Suppressor macrophage (primary cell): ENCODE measurements around the gene ABCD4.
"Not testable (repeated sequence)": the region's sequence is repeated elsewhere in the genome, so short reads cannot be mapped to it uniquely, and the experiment has no call there.

Experiments
- DNase-seq, 4 experiments: peaks; one replicate each; pipeline ENCODE4 v3.0.0-alpha.2; 2020 to 2022
- total RNA-seq, 17 experiments: gene quantifications; one replicate each; lab custom pipeline; 2026; ENCODE audit warnings: mixed read lengths in 6 of 17, inconsistent platforms in 3 of 17; lab: John Stamatoyannopoulos, UW

Gene ABCD4
- 16.2 to 50.0 (median 24.1) reads per million in 17 experiments for total RNA-seq

DNA sequence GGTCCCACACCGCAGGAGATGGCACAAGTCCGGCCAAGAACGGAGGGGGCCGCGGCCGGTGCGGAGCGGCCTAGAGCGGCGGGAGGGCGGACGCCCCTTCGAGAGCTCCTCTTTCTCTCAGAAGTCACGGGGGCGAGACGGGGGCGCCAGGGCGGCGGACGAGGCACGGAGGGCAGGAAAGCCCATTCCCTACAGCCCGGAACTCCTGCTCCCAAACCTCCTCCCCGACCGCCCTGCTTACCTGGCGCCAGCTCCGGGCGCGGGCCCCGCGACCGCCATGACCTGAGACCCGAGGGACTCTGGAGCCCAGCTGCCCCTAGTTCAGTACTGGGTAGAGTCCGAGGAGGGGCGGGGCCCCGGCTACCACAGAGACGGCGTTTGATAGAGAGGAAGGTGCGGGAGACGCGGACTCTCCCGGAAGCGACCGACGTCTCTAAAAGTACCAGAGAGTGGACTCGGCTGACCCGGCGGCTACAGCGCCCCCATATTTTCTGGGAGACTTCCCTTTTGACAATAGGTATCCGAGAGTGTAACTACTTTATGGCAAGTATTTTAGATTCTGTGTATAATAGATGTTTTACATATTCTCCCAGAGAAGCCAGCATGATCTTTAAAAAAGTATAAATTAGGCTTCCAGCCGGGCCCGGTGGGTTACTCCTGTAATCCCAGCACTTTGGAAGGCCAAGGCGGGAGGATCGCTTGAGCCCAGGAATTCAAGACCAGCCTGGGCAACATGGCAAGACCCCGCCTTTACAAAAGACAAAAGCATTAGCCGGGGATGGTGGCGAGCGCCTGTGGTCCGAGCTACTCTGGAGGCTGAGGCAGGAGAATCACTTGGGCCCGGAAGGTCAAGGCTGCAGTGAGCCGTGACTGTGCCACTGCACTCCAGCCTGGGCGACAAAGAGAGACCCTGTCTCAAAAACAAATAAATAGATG lies at the start of gene ABCD4:
Gene ABCD4 (minus strand): TSS at position 301 of the 936 bp plus-strand sequence. CDS start 22 bp downstream, at position 279.
- DNase-seq: peak; percentile 94 to 97 (median 96)

DNA sequence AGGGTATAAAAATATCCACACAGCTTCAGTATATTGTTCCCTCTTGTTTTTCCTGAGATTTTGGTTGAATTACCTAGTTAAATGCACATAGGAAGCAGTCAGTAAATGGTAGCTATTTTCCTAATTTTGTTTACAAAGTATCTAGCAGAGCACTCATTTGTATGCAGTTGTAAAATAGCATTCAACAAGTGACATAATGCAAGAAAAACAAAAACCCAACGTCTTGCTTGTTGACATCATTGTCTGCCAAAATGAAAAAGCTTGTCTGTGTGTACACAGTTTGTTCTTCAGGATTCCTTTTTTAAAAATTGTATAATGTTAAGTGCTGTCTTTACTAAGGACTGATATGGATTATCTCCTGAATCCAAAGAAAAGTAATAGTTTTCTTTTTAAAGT lies 48.2 kb upstream of the ABCD4 start:
- no peak for DNase-seq

DNA sequence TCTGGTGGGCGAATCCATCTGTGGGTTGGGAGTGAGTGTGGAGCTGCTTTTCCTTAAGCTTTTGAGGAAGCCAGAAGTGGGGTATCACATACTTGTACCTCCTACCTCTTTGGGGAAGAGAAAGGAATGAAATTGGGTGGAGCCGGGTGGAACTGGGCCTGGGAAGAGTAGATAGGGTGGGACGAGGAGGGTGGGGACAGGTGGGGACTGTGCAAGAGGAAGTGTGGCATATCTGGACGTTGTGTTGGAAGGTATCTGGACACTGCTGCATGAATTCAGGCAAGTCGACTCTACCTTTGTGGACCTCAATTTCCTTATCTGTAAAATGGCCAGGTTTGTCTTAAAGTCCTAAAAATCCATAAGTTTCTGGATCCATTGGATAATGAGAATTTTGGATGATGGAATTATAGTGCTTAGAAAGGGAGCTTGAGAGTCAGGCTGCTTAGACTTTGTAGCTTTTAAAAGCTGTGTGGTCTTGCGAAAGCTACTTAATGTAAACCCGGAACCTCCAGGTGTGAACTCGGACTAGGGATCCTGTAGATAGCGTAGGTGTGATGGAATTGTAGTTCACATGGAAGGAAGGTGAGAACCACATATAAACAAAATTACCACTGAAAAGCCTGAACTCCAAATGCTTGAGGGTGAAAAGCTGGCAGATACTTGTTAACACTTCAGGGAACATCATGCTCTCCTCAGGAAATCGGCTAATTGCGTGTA lies 47.6 kb upstream of the ABCD4 start:
- DNase-seq: no peak

DNA sequence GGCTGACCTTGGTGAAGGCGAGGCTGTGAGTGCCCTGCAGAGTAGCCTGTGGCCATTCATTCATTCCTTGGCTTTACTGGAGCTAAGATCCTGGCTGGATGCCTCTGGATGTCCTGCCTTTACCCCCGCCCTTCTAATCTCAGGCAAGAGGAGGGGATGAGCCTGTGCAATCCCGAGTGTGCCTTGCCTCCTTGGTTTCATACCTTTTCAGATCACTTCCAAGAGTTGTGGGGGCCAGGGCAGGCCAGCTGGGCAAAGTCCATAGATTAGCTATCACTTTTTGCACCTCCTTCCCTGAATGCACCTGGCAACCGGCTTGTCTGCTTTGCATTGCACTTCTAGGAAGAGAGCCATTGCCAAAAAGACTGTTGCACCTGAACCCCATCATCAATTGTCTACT lies 47.0 kb upstream of the ABCD4 start:
- DNase-seq: no peak

DNA sequence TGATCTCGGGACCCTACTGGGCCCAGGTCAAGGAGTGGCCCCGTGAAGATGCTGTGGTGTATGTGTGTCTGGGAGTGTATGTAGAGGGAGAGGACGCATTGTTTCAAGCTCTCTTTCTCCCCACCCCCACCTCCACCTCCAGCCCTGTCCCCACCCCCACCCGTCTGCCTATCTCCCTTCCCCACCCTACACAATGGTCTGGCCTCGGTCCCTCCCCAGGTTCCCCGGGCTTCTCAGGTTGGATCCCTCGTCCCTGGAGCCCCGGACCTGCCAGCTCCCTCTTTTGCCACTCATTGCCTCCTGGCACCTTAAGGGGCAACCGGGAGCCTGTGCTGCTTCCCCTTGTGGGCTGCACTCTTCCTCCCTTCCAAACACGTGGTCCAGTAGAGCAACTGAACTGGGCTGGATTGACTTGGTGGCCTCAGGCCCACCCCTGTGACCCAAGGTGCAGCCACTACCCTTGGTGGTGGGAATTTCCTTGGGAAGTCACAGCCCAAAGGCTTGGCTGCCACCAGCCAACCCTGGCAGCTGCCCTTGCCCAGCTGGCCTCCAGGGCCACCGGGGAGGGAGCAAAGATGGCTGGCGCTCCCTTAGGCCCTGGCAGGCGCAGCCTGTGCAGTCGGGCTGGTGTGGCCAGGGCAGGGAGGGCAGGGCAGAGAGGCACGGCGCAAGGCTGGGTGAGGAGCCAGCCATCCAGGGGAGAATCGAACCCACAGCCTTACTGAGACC lies 46.2 kb upstream of the ABCD4 start:
- DNase-seq: no peak

DNA sequence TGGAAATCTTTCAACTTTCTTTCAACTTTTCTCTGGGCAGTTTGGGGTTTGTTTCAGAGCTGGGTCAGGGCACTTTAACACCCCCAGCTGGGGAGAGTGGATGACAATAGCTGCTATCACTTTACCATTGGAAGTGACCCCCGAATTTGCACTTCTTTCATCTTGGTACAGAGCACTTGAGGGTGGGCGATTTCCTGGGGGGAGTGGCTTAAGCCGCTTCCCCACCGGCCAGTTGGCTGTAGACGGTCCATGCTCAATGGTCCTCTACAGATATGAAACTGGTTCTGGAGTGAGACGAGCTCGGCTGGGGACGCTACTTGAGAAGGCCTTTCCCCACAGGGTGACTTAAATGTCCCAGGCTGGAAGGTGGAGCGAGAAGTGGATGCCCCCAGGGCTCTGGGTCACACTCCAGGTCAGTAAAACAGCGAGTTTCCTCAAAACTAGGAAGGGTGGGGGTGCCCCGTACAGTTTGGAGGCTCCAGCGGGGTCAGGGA lies 45.6 kb upstream of the ABCD4 start, which contains the start of gene VRTN:
Gene VRTN (plus strand): TSS at position 231 of the 494 bp plus-strand sequence. CDS start 8,313 bp downstream, outside the sequence.
- no peak for DNase-seq

DNA sequence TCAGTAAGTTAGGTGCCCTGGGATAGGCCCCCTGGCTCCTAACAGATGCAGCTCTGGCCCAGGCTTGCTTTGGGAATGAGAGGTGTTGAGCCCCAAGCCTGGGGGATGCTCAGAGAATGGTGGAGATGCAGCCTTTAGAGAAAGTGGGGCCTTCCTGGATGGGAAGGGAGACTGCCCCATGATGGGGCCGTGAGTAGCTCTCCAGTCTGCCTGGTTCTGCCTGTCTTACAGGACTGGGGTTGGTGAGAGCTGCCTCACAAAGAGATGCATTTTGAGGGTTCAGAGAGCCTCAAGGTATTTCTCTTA lies 45.0 kb upstream of the ABCD4 start:
- DNase-seq: no peak

DNA sequence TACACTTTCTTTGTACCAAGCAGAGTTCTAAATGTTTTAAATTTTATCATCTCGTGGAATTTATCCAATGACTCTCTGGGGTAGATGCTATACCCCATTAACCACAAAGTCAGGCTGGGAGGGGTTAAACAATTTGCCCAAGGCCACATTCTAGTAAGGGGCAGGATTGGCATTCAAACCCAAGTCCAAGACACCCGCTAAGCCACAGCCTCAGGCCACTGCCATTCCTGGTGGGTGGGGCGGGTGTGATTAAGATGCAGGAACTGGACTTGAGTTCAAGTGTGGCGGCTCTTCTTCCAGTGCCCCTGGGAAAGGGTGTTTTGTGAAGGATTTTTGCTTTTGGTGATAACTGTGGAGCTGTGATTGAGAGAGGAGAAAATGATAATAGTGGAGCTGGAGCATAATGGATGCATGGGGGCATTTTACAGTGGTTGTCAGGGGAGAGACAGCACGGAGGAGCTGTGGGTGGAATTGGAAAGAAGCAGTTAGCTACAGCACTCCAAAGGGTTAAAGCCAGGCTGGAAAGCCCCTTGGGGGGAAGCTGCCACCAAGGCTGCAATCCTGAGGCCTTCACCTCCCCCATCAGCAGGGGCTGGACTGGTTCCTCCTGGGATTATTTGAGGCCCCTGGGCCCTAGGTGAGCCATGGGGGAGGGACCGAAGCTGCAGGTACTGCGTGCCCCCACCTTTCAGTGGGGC lies 44.5 kb upstream of the ABCD4 start:
- DNase-seq: no peak

DNA sequence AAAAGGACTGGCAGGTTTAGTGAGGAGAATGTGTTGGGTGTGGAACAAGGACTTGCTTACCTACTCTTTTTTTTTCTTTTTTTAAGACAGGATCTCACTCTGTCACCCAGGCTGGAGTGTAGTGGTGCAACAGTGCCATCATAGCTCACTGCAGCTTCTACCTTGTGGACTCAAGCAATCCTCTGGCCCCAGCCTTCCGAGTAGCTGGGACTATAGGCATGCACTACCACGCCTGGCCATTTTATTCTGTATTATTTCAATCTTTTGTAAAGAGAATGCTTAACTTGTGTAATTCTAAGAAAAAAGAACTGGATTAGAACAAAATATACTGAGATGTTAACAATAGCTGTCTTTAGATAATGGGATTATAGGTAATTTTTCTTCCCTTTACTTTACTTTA lies 43.6 kb upstream of the ABCD4 start:
- DNase-seq: no peak

DNA sequence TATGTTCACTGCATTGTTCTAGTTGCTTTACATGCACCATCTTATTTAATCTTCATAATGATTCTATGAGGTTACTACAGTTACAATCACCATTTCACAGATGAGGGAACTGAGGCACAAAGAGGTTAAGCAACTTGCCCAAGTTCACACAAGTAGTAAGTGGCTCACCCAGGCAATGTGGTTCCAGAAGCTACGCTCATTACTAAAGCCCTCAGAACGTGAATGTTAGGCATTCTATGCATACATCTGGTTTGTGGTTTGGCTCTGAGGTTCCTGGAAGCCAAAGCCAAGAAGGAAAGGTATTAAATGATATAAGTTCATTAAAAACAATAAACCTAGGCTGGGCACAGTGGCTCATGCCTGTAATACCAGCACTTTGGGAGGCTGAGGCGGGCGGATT lies 31.2 kb upstream of the ABCD4 start:
- DNase-seq: no peak

DNA sequence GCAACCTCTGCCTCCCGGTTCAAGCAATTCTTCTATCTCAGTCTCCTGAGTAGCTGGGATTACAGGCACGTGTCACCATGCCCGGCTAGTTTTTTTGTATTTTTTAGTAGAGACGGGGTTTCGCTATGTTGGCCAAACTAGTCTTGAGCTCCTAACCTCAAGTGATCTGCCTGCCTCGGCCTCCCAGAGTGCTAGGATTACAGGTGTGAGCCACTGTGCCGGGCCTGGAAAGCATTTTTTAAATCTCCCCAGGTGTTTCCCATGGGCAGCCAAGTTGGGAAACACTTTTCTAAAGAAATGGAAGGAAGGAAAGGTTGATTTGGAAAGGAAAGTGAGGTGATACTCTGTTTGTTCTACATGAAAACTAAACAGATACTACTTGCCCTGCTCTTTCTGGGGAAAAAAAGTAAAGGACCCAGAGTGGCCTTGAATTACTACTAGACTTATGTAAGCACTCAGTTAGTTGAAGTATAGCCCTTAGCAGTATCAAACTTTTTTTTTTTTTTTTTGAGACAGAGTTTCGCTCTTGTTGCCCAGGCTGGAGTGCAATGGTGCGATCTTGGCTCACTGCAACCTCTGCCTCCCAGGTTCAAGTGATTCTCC lies 27.3 kb upstream of the ABCD4 start:
- not testable (repeated sequence) for DNase-seq

DNA sequence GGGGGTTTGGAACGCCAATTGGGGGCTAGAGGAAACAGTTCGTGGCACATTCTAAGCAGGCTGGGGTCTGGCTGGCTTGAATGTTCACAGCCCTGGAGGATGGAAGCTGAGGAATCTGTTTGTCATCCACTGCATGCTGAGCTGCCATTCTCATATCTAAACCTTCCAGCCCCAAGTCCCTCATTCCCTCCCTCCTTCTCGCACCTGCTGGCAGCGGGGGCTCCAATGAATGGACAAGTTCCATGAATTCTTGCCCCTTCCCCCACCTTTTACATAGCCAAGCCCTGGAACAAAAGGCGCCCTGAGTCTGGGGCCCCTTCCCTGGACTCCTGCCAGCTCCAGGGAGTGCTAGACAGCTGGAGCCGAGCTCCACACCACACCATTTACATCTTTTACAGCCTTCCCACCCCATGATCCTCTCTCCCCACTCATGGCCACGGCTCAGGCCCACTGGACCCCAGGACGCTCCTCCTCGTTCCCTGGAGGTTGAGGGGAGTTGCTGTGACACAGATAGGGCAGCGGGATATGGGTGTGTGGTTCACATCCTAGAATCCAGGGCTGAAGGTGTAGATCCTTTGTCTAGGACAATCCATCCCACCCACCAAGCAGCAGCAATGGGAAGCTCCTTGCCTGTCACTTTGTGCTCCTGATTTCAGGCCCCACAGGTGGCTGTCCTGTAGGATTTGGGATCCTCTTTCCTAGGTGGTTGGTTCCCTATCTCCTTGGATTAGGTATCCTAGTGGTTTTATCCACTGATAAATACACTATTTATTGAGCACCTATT lies 23.8 kb upstream of the ABCD4 start:
- DNase-seq: no peak

DNA sequence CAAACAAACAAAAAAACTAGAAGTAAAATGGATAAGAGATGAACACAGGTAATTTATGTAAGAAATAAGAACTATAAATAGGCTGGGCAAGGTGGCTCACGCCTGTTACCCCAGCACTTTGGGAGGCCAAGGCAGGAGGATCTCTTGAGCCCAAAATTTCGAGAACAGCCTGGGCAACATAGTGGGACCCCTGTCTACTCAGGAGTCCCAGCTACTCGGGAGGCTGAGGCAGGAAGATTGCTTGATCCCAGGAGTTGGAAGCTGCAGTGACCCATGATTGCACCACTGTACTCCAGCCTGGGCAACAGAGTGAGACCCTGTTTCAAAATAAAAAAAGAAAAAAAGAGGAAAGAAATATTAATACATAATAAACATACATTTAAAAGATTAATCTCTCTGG lies 22.7 kb upstream of the ABCD4 start:
- DNase-seq: no peak

DNA sequence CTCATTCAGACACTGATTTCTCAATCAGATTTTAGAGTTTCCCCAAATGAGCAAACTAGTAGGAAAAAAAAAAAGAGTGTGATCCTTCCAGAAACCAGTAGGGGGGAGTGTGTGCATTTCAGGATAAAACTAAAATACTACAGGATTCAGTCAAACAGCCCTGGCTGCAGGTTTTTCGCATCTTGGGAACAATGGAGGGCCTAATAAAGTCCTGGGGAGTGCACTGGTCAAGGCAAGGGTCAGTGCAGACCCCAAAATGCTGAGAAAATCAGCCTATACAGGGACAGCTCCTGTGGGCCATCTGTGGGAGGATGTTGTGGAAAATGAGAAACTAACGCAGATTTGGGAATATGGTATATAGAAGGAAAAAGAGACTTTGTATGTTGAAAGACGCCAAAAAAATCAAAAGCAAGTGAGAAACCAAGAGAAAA lies 22.2 kb upstream of the ABCD4 start:
- peak; percentile 36 to 69 (median 57) for DNase-seq

DNA sequence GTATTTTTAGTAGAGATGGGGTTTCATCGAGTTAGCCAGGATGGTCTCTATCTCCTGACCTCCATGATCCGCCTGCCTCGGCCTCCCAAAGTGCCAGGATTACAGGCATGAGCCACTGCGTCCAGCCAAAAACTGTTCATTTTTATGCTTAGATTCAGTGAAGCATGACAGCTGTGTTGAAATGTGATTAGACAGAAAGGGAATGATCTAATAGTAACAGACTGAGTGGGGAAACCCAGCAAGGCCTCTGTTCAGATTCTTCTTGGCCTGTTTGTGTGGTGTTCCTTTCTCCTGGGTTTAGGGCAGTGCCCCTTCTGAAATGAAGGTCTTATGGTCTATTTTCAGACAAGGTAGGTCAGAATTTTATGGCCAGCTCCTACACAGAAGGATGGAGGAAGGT lies 11.8 kb upstream of the ABCD4 start:
- no peak for DNase-seq

DNA sequence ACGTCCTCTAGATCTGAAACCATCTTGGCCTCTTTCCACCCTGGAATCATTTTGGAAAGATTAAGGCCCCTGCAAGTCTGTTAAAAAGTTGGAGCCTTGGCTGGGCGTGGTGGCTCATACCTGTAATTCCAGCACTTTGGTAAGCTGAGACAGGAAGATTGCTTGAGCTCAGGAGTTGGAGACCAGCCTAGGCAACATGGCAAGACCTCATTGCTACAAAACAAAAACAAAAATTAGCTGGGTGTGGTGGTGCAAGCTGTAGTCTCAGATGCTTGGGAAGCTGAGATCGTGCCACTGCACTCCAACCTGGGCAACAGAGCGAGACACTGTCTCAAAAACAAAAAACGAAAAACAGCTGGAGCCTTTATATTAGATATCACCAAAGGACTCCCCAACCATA lies 10.9 kb upstream of the ABCD4 start:
- no peak for DNase-seq

DNA sequence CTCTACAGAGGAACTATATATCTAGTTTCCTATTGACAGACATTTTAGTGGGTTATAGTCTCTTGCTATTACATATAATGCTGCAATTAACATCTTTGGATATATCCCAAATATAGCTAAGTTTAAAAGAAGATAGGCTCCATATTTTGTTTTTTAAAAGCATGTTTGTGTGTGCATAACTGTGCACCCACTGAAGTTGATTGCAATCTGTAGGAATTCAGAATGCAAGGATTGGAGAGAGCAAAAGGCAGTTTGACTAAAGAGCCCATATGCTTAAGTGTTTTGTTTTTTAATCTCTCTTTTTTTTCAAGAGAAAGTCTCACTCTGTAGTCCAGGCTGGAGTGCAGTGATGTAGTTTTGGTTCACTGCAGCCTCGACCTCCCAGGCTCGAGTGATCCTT lies 9.4 kb upstream of the ABCD4 start:
- DNase-seq: no peak

DNA sequence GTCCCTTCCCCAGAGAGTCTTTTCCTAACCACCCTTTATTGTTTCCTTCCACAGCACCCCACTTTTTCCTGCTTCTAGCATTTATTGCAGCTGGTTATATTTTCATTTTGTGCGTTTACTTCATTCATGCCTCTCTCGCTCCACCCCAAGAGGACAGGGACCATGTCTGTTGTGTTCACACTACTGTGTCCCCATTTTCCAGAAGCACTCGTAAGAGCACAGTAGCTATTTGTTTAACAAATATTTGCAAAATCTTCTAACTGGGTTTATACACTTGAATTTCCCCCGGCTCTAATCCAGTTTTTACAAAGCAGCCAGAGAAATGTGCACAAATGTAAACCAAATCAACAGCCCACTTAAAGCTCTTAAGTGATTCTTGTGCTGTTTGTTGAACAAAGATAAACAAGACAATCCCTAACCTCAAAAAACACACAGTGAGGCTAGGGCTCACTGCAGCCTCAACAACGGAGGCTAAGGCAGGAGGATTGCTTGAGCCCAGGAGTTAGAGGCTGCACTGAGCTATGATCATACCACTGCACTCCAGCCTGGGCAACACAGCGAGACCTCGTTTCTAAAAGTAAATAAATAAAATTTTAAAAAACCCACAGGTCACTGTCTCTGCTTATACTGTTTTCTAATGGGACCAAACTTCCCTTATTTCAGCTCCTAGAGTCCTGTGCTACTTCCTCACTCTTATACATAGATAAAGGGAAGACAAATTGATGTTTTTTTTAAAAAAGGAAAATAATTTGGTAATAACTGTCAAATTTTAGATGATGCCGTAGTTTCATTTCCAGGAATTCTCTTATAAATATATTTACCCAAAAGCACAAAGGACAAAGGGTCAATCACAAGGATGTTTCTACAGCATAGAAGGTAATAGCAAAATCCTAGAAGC lies 6.6 kb upstream of the ABCD4 start:
- peak in 3 of 4 experiments; percentile 17 to 61 (median 58) for DNase-seq

DNA sequence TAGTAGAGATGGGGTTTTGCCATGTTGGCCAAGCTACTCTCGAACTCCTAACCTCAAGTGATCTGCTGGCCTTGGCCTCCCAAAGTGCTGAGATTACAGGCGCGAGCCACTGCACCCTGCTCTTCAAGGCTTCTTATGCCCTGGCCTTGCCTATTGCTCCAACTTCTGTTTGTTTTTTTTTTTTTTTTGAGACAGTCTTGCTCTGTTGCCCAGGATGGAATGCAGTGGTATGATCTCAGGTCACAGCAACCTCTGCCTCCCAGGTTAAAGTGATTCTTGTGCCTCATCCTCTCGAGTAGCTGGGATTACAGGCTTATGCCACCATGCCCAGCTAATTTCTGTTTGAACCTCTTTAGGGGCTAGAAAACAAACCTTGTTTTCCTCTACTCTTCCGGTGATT lies 6.0 kb upstream of the ABCD4 start:
- no peak for DNase-seq

DNA sequence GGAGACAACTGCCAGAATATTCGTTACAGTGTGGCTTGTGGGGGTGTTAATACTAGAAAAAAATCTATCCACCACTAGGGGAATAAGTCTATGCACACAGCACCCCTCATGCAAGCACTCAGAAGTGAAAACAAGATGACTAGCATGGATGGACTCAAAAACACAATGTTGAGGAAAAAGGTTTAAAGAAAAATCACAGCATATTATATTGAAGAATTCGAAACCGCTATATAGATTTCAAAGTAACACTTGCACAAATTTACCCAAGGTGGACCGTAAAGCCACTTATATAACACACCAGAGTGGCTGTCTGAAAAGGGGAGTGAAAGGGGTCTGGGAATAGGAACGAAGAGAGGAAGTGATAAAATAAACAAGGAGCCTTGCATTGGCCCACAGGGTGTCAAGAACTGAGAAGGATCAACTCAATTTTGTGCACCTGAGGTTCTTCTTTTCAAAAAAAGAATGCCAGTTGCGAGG lies 544 bp downstream of the ABCD4 start:
- DNase-seq: peak; percentile 31 to 71 (median 54)
